ENCODE measurements around the gene SMU1.
A peak's percentile ranks its signal among the peaks of the same experiment; 100 is the strongest.

Gene SMU1

GRCh38 chr9:33044162-33044673 is 32.3 kb downstream of the SMU1 start:
- Histone ChIP-seq H3K36me3 (ENCODE audit: control insufficient read depth, insufficient read depth, low read length) (no peaks in the 10 kb centered on the region; the same call in none of the 2 replicates), H3K4me3 (replicated peaks; ENCODE audit: low read depth, low read length) (peak overlapping the region; percentile 75), H3K27me3 (replicated peaks; ENCODE audit: control insufficient read depth, insufficient read depth, low read length) (no peaks in the 10 kb centered on the region)
- no peak for TF ChIP-seq CTCF (IDR thresholded peaks at IDR 0.05; ENCODE audit: insufficient read depth, low read length, poor library complexity, severe bottlenecking)
- peak; percentile 83 for DNase-seq (ENCODE audit: extremely low read depth, insufficient read length)

GRCh38 chr9:33043671-33044070 is 32.8 kb downstream of the SMU1 start:
- H3K36me3 ChIP-seq (ENCODE audit: control insufficient read depth, insufficient read depth, low read length), result peaks cover 1% of the 10 kb centered on the region

GRCh38 chr9:33042473-33042872 is 34.0 kb downstream of the SMU1 start:
- TF ChIP-seq CTCF (IDR thresholded peaks at IDR 0.05; ENCODE audit: insufficient read depth, low read length, poor library complexity, severe bottlenecking), result no peak
- Histone ChIP-seq H3K27me3 (replicated peaks; ENCODE audit: control insufficient read depth, insufficient read depth, low read length) (no peaks in the 10 kb centered on the region), H3K4me3 (replicated peaks; ENCODE audit: low read depth, low read length) (no peak overlapping the region), H3K36me3 (ENCODE audit: control insufficient read depth, insufficient read depth, low read length) (peaks cover 6% of the 10 kb centered on the region)
- DNase-seq (ENCODE audit: extremely low read depth, insufficient read length), result no peak

More at GRCh38 chr9:33043671-33044070, 32.8 kb downstream of the SMU1 start:
- no peaks in the 10 kb centered on the region for H3K27me3 ChIP-seq (replicated peaks; ENCODE audit: control insufficient read depth, insufficient read depth, low read length)
- peak overlapping the region; percentile 75 for H3K4me3 ChIP-seq (replicated peaks; ENCODE audit: low read depth, low read length)
- DNase-seq (ENCODE audit: extremely low read depth, insufficient read length), result no peak
- TF ChIP-seq CTCF (IDR thresholded peaks at IDR 0.05; ENCODE audit: insufficient read depth, low read length, poor library complexity, severe bottlenecking), result no peak

- no peak for DNase-seq (ENCODE audit: extremely low read depth, insufficient read length)
- no peaks in the 10 kb centered on the region for H3K27me3 ChIP-seq (replicated peaks; ENCODE audit: control insufficient read depth, insufficient read depth, low read length)
- peaks cover 9% of the 10 kb centered on the region for H3K36me3 ChIP-seq (ENCODE audit: control insufficient read depth, insufficient read depth, low read length)
- no peak for TF ChIP-seq CTCF (IDR thresholded peaks at IDR 0.05; ENCODE audit: insufficient read depth, low read length, poor library complexity, severe bottlenecking)
- no peak overlapping the region for H3K4me3 ChIP-seq (replicated peaks; ENCODE audit: low read depth, low read length)
These were observed 34.9 kb downstream of the SMU1 start for GRCh38 chr9:33041432-33042188.

GRCh38 chr9:33040792-33041431 is 35.6 kb downstream of the SMU1 start:
- H3K27me3 ChIP-seq (replicated peaks; ENCODE audit: control insufficient read depth, insufficient read depth, low read length), result no peaks in the 10 kb centered on the region
- TF ChIP-seq CTCF (IDR thresholded peaks at IDR 0.05; ENCODE audit: insufficient read depth, low read length, poor library complexity, severe bottlenecking), result no peak

More at GRCh38 chr9:33040792-33041431, 35.6 kb downstream of the SMU1 start:
- no peak overlapping the region for H3K4me3 ChIP-seq (replicated peaks; ENCODE audit: low read depth, low read length)
- H3K36me3 ChIP-seq (ENCODE audit: control insufficient read depth, insufficient read depth, low read length), result peaks cover 15% of the 10 kb centered on the region
- no peak for DNase-seq (ENCODE audit: extremely low read depth, insufficient read length)
